HG02798 (cell line): ENCODE measurements around the gene TUFT1.
"Not testable (repeated sequence)": the region's sequence is repeated elsewhere in the genome, so short reads cannot be mapped to it uniquely, and the experiment has no call there.

Source experiments
- ATAC-seq: cut with Tn5 transposase; IDR thresholded peaks from one replicate; pipeline ENCODE4 v1.9.1; 2021; ENCODE audit warnings: mild to moderate bottlenecking; ENCODE audit not compliant: unreplicated experiment, poor library complexity

Gene TUFT1

DNA sequence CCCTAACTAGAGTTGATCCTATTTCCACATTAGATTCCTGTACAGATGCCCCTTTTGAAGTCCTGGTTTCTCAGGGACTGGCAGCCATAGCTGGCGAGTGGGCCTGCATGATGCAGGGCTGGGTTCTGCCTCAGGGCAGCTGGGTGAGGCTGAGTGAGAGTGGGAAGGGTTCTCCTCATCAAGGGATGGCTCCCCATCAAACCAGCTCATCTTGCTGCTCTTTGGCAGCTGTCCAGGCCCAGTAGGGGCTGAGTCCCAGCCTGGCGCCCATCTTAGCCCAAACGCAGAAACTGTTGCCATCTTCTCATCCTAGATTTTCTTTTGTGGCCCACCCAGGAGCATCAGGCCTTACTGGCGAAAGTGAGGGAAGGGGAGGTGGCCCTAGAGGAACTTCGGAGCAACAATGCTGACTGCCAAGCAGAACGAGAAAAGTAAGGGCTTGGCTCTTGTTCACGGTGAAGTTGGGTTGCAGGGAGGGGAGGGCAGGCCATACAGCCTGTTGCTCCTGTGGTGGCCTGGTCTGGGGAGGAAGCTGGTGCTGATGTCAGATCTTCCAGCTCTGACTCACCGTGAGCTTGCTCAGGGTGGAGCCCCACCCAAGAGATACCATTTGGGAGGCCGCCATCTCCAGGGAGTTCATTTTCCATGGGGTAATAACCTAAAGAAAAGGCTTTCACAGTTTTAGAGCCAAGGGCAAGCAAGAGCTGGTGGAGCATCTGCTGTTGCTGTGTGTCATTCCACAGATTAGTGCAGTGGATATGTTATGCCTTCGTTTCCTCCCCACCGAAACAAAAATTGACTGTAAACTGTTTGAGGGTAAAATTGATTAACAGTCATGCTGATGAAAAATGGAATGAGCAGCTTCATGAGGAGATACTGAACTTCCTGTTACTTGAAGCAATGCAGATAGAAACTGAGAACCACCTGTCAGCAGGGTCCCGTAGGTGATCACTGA lies 34.7 kb downstream of the TUFT1 start:
- no peak for ATAC-seq

GRCh38 chr1:151577173-151577572 lies 37.1 kb downstream of the TUFT1 start:
- no peak for ATAC-seq

GRCh38 chr1:151578941-151579340 lies 38.8 kb downstream of the TUFT1 start:
- no peak for ATAC-seq

- ATAC-seq, result no peak
Observed at GRCh38 chr1:151579436-151580225, 39.5 kb downstream of the TUFT1 start.

- ATAC-seq, result no peak
Observed at GRCh38 chr1:151581451-151581850, 41.3 kb downstream of the TUFT1 start.

GRCh38 chr1:151581921-151582320 lies 41.8 kb downstream of the TUFT1 start:
- ATAC-seq, result no peak

- no peak for ATAC-seq
Observed at GRCh38 chr1:151583796-151584195, 43.7 kb downstream of the TUFT1 start.

GRCh38 chr1:151584278-151584677 lies 44.2 kb downstream of the TUFT1 start:
- no peak for ATAC-seq

DNA sequence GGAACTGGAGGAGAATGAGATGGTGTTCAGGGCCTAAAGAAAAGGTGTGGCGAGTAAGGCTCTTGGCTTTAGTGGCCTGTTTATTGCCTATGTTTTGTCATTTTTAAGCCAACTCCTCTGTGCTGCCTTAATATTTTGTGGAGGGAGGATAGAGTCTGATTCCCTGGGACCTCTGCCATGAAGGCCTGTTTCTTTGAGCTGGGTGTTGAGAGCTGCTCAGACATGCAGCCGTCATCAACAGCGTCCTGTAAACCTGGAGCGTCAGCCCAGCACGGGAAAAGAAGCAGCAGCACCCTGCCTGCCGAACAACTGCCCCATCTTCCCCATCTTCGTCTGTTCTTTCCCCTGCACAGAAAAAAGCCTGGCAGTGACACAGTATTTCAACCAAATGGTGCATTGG lies 44.7 kb downstream of the TUFT1 start:
- ATAC-seq, result no peak

- ATAC-seq, result no peak
Observed at GRCh38 chr1:151585622-151586021, 45.5 kb downstream of the TUFT1 start.

GRCh38 chr1:151590961-151591360 lies 50.9 kb downstream of the TUFT1 start:
- ATAC-seq, result no peak

- no peak for ATAC-seq
Observed at GRCh38 chr1:151593730-151594129, 53.6 kb downstream of the TUFT1 start.

GRCh38 chr1:151594143-151594625 lies 54.1 kb downstream of the TUFT1 start:
- ATAC-seq, result peak; percentile 60

DNA sequence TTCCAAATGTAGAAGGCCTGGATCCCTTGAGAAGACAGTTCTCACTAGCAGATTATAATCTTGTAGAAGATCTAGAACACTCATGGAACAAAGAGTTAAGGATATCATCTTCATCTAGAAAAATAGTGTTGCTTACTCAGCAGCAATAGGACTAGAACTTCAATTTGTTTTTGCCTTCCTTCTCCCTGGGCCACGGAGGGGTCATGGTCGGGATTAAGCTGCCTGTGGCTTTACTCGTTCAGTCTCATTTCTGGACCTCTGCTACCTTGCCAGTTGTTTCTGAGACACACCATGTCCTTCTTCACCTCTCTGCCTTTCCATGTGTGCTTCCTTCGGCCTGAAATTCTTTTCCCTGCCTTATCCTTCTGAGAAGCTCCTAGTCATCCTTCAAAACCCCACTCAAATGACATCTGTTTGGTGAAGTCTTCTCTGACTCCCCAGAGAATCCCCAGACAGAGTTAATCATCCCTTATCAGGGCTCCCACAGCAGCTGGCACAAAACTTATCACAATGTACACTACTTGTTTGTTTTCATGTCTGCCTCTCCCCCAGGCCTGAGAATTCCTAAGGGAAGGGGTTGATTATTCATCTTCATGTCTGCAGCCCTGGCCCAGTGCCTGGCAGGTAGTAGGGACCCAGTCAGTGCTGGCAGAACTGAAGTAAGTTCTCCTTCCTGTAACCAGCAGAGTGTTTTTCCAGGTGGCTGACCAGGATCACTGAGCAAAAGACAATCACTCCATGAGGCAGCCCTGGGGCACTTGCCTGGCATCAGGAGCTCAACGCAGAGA lies 56.3 kb downstream of the TUFT1 start:
- no peak for ATAC-seq

- not testable (repeated sequence) for ATAC-seq
Observed at GRCh38 chr1:151602550-151602949, 62.4 kb downstream of the TUFT1 start.

GRCh38 chr1:151604291-151604690 lies 64.2 kb downstream of the TUFT1 start:
- ATAC-seq, result no peak

DNA sequence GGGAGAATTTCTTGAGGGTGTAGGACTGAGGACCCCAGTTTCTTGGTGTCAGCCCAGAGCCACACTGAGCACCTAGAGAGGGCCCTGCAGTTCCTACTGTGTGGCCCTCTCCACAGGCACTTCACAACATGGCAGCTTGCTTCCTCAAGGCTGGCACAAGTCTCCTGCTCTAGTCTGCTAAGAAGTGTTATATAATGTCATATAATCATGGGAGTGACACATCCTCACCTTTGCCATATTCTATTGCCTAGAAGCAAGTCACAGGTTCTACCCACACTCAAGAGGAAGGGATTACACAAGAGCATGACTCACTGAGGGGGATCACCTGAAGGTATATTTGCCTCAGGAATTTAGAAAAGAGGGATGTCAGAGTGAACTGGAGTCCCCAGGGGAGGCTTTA lies 66.3 kb downstream of the TUFT1 start:
- ATAC-seq, result no peak

GRCh38 chr1:151606857-151607256 lies 66.7 kb downstream of the TUFT1 start:
- ATAC-seq, result no peak

DNA sequence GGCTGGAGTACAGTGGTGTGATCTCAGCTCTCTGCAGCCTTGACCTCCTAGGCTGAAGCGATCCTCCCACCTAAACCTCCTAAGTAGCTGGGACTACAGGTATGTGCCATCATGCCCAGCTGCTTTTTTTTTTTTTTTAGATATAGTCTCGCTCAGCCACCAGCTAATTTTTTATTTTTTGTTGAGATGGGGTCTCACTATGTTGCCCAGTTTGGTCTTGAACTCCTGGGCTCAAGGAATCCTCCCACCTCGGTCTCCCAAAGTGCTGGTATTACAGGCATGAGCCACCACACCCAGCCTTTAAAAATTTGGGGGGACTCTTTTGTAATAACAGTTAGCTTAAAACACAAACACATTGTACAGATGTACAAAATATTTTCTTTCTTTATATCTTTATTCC lies 70.0 kb downstream of the TUFT1 start:
- ATAC-seq, result no peak

DNA sequence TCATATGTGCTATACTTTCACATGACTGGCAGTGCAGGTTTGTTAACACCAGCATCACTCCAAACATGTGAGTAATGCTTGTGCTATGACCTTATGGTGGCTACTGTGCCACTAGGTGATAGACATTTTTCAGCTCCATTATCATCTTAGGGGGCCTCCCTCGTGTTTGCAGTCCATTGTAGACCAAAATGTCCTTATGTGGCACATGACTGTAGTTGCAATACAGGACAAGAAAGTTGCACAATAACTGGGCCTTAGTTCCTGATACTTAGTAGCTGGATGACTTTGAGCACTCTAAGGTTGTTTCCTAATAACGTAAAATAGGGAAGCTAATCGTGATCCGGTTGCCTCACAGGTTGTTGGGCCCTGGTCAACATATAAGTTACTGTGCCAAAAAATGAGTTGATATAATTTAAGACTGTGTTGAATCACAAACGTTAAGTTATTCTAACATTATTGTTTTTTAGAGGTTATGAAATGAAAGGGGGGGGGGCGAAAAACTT lies 71.2 kb downstream of the TUFT1 start:
- ATAC-seq, result no peak
